Ramos (cell line): ENCODE measurements around the gene RASL12.
"Not testable (repeated sequence)": the region's sequence is repeated elsewhere in the genome, so short reads cannot be mapped to it uniquely, and the experiment has no call there.

Experiments
- in situ Hi-C: fragments of 300-500 bp; cut with MboI; formaldehyde crosslinking; loops from one replicate; pipeline ENCODE4 v1.14.3; 2022; ENCODE audit warnings: low sequenced_read_pairs; ENCODE audit not compliant: unreplicated experiment

The RASL12 gene

GRCh38 chr15:65058394-65059368 is 9.1 kb downstream of the RASL12 start:
- in situ Hi-C loops: loop anchor here (10.0 kb wide), 1 partner anchor 236 kb away; the partner anchor contains the start of gene RNU5A-1

GRCh38 chr15:65057549-65057940 is 10.2 kb downstream of the RASL12 start:
- in situ Hi-C loops: loop anchor here (10.0 kb wide), 1 partner anchor 237 kb away; the partner anchor contains the start of gene RNU5A-1

GRCh38 chr15:65056868-65057548 is 10.8 kb downstream of the RASL12 start:
- in situ Hi-C loops: loop anchor here (10.0 kb wide), 1 partner anchor 238 kb away; the partner anchor contains the start of gene RNU5A-1

- in situ Hi-C loops: loop anchor here (10.0 kb wide), 1 partner anchor 239 kb away; the partner anchor contains the start of gene RNU5A-1
Observed at GRCh38 chr15:65056106-65056505, 11.7 kb downstream of the RASL12 start.

GRCh38 chr15:65055201-65055870 is 12.5 kb downstream of the RASL12 start:
- in situ Hi-C loops: loop anchor here (10.0 kb wide), 1 partner anchor 239 kb away; the partner anchor contains the start of gene RNU5A-1

GRCh38 chr15:65054333-65055200 is 13.2 kb downstream of the RASL12 start:
- in situ Hi-C loops: loop anchor here (10.0 kb wide), 1 partner anchor 240 kb away; the partner anchor contains the start of gene RNU5A-1

GRCh38 chr15:65052956-65053355 is 14.8 kb downstream of the RASL12 start:
- in situ Hi-C loops: loop anchor here (10.0 kb wide), 1 partner anchor 242 kb away; the partner anchor contains the start of gene RNU5A-1

- in situ Hi-C loops: loop anchor here (10.0 kb wide), 1 partner anchor 244 kb away; the partner anchor contains the start of gene RNU5A-1
Observed at GRCh38 chr15:65051266-65051665, 16.5 kb downstream of the RASL12 start.

GRCh38 chr15:65050270-65050669 is 17.5 kb downstream of the RASL12 start:
- in situ Hi-C loops: loop anchor here (10.0 kb wide), 1 partner anchor 245 kb away; the partner anchor contains the start of gene RNU5A-1

GRCh38 chr15:65049418-65049840 is 18.4 kb downstream of the RASL12 start:
- in situ Hi-C loops: no loop called here

- in situ Hi-C loops: no loop called here
Observed at GRCh38 chr15:65048241-65048640, 19.6 kb downstream of the RASL12 start.

- in situ Hi-C loops: no loop called here
Observed at GRCh38 chr15:65044724-65045481, 22.9 kb downstream of the RASL12 start, which contains the start of gene SLC51B. TSS of gene SLC51B (plus strand) at chr15:65045387. CDS start at chr15:65050005, 4,618 bp downstream.

- in situ Hi-C loops: not testable (repeated sequence)
Observed at GRCh38 chr15:65044218-65044617, 23.6 kb downstream of the RASL12 start.

GRCh38 chr15:65042776-65043327 is 24.9 kb downstream of the RASL12 start:
- in situ Hi-C loops: no loop called here

- in situ Hi-C loops: no loop called here
Observed at GRCh38 chr15:65041787-65042186, 26.0 kb downstream of the RASL12 start.

- in situ Hi-C loops: no loop called here
Observed at GRCh38 chr15:65040461-65040860, 27.3 kb downstream of the RASL12 start.

- in situ Hi-C loops: no loop called here
Observed at GRCh38 chr15:65038836-65039235, 29.0 kb downstream of the RASL12 start.

GRCh38 chr15:65038428-65038827 is 29.4 kb downstream of the RASL12 start:
- in situ Hi-C loops: no loop called here
